Hematopoietic multipotent progenitor cell (in vitro differentiated cells): ENCODE data around the gene WNT7B. TPM values are rescaled to one million over a fixed set of nuclear protein-coding genes. Genes with fewer than 3 reads are reported as not detected.

Experiments
- DNase-seq, 3 donors: peaks; one replicate each; pipeline ENCODE4 v3.0.0-alpha.2; 2011 to 2015; ENCODE audit warnings: low read depth in 2 of 3, low spot score in 2 of 3
- total RNA-seq: library from RNA; depleted of rRNA; stranded (reverse); fragments of >200 nt; gene quantifications from one replicate; pipeline ENCODE4 v1.2.3, GENCODE V29; 2012

The WNT7B gene
- total RNA-seq, 1 donor = under 0.01 TPM

DNA sequence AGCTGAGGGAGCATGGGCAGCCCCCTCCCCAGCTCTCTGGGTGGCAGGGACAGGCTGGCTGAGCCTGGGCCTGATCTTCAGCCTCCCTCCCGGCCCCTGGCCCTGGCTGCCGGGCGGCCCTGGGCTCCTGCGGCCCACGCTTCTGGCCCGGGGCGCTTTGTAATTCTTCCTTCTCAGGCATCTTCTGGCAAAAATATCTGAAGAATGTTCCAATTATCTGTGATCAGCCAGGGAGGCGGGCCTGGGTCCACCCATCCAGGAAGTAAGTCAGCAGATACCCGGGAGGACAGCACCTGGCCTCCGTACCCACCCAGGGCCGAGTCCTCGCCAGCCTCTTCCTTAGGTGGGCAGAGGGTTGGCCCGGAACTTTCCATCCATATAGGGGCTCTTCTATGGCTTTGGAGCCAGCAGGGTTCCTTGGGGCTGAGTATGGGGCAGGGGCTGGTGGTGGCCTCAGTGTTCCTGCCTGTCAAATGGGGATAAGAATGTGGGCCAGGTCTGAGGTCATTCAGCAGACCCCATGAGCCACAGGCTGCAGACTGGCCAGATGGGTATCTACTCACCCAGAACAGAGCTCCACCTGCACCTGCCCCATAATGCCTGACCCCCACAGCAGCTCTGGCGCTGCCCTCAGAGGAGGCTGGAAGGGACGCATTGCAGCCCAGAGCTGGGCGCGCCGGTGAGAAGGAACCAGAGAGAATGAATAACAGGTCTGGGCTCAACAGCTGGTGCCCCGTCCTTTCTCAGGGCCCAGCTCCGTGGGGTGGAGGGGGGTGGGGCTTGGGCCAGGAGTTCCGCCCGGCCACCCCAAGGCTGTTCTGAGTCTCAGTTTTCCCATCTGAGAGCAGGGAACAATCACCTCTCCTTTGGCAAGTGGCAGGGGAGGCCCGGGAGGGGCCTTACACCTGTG is 16.2 kb downstream of the WNT7B start:
- no peak for DNase-seq

DNA sequence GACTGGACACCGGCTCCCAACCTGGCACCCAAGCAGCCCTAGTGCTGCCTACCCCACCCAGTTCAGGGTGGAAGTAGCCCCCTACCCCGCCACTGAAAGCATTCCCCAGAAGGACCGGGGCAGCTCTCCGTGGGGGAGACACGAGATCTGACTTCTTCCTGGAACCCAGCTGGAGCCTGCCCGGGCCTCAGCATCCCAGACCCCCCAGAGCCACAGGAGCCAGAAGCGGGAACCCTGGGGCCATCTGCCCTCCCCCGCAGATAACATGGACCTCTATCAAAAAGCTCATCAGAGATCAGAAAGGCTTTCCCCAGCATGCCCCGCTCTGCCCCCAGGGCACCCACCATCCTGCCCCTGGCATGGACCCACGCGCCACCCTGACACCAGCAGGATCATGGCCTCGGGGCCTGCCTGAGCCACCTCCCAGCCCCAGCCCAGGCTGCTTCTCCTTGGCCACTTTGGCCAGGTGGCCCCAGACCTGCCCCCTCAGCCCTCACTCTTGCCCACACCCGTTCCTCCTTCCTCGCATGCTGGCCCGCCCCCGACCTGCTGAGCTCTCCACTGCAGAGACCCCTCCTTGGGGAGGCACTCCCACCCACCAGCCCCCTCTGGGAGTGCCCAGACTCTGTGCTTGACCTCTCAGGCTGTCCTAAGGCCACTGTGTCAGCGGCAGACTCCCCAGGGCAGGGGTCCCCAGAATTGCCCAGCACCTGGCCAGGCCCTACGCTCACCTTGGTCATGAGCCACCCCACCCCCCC is 17.1 kb downstream of the WNT7B start:
- DNase-seq = no peak

DNA sequence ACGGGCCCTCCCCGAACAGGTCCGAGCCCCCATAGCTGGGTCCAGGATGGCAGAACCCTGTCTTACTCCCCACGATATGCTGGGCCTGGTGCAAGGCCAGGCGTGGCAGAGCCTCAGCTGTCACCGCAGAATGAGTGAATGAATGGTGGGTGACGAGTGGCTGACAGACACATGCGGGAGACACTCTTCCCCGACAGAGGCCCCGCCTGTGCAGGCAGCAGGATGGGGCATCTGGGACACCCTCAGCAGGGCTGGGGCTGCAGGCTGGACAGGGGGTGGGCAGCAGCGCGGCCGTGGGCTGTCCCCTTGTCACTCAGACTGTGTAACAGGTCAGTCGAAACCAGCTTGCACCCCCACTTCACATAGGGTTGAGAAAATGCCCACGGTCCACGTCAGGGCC is 18.0 kb downstream of the WNT7B start:
- no peak for DNase-seq

DNA sequence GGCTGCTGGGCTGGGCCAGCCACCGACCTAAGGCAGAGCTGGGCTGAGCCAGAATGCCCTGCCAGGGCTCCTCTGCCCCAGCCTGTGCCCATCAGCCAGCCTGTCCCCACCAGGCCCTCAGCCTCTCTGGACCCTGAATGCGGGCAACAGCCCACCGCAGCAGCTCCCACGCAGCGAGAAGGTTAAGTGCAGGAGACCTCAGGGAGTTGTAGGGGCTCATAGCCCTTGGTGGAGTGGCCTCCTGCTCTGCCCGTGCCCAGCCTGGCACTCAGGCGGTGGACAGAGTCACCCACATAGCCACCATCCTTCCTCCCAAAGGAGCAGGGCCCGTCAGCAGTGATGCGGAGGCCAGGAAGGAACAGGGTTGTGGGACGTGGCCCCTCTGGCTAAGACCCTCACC is 19.1 kb downstream of the WNT7B start:
- DNase-seq = no peak

DNA sequence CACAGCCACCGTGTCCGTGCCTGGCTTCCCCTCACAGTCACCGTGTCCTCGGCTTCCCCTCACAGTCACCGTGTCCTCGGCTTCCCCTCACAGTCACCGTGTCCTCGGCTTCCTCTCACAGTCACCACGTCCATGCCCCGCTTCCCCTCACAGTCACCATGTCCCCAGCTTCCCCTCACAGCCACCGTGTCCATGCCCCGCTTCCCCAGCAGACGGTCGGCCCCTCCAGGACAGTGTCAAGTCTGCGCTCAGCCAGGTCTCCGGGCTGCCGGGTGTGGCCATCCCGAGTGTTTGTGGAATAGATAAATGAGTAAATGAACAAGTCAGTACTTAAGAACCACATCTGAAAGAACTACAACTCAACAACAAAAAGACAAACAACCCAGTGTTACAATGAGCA is 23.8 kb downstream of the WNT7B start:
- DNase-seq = no peak

DNA sequence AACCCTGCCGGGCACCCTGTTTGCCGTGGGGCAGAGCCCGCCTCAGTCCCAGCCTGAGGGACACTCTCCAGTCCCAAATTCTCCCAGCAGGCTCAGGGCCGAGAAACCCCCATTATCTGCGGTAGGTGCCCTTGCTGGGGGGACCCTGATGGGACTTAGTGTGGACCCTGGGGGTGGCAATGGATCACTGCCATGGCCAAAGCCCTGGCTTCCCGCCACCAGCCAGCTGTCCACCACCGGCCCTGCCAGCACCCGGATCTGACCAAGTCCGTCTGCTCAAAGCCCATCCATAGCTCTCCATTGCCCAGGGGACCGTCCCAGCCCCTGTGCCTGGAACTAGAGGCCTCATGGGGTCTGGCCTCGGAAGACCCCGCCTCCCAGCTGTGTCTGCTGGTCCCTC is 24.4 kb downstream of the WNT7B start:
- DNase-seq = no peak

DNA sequence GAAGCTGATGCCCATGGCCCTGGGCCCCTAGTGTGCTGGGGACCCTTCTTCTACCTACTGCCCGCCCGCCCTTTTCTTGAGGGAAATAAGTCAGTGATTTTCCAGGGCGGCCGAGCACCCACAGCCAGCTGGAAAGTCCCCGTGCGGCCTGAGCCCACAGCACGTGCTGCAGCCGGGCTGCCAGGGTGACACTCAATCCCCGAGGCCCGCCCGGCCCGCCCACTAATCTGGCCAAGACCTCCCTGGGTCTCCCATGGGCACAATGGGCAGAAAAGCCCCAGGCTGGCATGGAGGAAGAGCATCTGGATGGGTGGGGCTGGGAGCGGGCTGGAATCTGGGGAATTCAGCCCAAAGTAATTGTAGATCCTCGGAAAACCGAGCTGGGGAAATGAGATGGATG is 24.8 kb downstream of the WNT7B start:
- DNase-seq = no peak

DNA sequence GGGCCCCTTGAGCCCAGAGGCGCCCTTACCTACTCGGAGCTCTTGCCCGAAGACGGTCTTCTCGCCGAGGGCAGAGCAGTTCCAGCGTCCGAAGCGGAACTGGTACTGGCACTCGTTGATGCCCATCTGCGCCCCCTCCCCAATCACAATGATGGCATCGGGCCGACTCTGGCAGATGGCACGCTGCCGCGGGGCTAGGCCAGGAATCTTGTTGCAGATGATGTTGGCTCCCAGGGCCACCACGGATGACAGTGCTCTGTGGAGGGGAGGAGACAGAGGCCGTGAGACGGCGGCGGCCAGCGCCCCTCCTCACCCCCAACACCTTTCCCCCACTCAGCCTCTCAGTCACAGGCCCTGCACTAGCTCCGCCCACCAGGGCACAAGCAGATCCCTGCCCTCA is 27.1 kb downstream of the WNT7B start:
- no peak for DNase-seq

DNA sequence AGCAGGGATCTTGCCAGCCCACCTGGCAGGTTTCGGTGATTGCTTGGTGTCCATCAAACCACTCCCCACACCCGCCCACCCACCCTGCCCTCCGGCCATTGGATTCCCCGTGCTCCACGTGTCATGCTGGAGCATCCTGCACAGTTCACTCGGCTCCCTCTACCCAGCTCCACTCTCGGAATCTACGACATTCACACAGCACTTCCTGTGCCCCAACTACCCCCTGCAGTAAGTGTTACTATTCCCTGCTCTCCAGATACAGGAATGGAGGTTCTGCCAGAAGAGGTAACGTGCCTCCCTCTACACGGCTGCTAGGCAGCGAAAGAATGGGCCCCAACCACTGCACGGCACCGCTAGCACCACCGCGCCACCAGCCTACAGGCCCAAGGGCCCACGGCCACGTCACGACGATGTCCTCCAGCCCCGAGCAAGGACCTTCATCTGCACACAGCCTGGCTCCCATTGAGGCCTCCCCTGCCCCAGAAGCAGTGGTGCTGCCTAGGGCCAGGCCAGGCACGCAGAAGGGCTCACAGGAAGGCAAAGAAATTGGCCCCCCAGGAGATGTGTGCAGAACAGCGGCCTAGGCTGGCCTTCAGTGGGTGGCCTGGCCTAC is 27.6 kb downstream of the WNT7B start:
- no peak for DNase-seq

DNA sequence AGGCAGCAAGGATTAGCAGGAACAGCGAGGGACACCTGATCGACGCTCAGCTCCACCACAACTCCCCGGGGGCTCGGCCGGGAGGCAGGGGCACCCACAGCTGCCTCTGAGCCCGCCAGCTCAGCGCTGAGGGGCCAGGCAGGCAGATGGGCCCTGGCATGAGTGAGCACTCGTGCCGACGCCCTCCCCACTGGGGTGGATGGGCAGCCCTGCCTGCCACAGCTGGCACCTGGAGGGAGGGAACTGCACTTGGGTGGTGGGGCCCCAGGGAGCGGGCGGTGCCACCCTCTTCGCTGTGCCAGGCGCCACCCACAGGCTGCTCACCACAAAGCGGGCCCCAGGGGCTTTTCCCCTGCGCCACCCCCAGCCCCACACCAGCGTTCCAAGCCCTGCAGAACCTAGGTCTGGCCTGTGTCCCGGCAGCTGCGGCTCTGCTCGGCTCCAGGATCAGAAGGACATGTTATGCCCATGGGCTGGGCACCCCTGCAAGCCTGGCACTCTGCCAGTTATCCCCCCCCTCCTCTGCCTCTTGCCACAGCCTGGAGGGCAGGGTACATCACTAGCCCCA is 28.8 kb downstream of the WNT7B start:
- DNase-seq = no peak

DNA sequence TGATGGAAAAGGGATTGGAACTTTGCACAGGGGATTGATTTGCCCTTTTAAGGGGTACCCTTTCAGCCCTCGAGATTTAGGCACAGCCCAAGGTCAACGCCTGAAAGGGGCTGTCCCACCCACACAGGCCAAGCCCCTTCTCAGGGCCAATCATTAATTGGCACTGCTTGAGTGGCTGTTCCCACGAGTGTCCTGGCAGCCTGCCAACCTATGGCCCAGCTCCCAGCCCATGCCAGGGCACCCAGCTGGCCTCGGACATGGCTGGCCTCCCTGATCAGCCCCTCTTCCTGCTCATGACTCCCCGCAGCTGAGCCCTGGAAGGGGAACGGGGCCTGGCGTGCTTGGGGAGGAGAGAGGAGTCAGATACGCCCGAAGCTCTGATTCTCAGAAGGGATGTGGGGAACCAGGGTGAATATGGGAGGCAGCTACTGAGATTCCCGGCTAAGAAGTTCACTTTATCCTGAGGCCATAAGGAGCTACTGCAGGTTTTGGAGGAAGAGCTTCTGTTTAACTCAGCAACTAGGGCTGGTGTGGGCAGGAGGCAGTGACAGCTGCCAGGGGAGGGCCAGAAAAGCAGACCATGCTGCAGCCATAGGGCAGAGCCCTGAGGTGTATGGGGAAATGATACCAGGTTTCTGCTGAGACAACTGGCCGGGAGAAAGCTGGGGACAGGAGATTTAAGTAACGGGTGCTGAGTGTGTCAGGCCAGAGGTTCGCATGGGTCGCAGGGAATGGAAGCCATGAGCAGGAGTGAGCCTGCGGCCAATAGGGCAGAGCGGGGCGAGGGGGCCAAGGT is 30.0 kb downstream of the WNT7B start:
- no peak for DNase-seq

DNA sequence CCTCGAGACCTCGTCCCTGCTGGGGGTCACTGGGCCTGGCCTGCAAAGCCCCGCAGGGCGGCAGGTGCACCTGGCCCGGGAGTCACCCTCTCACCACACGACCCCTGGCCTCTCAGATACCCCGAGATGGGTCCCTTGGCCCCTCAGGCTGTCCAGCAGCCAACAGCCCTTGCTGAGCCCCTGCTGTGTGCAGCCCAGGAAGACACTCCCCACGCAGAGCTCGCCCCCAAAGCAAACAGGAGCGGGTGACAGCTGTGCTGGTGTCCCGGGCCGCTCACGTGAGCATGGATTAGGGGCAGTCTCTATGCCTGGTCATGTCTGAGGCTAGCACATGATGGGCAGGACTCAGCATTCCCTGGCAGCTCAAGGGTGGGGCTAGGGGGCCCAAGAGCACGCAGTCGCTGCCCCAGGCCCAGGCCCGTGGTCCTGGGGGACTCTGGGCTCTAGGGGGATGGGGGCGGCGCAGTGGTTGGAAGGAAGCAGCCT is 31.3 kb downstream of the WNT7B start:
- DNase-seq = no peak

DNA sequence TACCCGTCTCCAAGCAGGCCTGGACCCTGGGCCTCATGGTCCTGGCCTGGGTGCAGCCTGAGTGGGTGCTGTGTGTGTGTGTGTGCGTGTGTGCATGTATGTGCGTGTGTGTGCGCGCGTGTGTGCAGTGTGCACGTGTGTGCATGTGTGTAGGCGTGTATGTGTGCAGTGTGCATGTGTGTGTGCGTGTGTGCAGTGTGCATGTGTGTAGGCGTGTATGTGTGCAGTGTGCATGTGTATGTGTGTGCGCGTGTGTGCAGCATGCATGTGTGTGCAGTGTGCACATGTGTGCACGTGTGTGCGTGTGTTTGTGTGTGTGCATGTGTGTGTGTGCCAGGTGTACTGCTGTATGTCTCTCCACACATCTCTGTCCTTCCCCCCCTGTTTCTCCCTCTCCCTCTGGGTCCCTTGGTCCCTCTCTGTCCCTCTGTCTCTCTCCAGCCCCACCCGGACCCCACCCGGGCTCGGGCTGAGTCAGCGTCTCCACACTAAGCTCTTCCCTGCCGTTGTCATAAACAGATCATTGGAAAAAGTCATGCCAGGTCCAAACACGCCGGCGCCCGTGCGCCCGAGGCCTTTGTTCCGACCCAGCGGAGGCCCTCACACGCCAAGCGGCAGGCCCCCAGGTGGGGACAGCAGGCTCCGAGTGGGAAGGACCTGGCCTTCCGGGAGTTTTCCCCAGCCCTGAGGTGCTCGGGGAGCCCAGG is 34.0 kb downstream of the WNT7B start:
- DNase-seq = no peak

DNA sequence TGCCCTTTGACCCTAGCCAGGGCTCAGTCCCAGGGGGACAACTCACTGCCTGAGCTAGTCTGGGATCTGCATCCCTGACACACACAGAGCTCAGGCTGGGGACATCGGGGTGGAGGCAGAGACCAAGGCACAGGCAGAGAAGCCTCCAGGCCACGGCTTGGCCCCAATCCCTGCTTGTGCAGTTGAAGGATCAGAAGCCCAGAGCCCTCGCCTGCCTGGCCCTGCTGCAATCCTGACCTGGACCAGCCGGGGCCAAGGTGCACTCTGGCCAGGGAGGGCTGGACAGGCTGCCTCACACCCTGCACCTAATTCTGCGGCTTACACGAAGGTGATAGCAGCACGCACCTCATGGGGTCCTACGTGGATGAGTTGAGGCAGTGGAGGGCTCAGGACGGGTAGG is 34.6 kb downstream of the WNT7B start:
- DNase-seq = no peak

DNA sequence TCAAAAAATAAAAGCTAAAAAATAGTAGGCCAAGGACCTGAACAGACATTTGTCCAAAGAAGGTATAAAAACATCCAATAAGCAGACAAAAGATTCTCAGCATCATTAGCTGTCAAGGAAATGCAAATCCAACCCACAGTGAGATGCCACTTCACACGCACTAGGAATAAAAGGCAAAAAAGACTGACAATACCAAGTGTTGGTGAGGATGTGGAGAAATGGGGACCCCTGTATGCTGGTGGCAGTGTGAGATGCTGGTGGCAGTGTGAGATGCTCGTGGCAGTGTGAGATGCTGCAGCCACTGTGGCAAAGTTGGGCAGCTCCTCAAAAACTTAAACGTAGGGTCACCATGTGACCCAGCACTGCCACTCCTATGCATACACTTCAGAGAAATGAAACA is 38.0 kb downstream of the WNT7B start:
- DNase-seq = no peak

DNA sequence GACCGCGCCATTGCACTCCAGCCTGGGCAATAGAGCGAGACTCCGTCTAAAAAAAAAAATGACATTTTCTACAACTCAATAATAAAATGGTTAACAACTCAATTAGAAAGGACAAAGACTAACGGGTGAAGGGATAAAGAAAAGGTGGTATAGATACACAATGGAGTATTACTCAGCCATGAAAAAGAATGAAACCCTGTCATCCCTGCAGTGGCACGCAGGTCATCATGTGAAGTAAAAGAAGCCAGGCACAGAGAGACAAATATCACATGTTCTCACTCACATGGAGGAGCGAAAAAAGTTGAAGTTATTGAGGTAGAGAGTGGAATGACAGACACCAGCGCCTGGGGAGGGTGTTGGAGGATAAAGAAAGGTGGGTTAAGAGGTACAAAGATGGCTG is 39.0 kb downstream of the WNT7B start:
- no peak for DNase-seq

DNA sequence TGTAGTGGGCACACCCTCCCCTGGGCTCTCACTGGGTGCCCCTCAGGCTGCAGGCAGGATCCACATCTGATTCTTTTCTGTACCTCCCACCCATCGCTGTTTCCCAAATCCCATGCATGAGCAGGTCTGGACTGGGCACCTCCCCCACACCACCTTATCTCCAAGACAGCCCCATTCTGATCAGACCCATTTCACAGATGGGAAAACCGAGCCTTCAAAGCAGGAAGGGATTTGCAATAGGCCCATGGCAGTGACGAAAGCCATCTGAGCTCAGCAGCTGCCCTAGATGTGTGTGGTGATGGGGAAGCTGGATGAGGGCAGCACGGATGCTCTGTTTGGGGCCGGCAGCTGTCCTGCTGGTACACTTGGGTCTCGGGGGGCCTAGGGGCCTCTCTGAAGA is 41.4 kb downstream of the WNT7B start:
- no peak for DNase-seq

DNA sequence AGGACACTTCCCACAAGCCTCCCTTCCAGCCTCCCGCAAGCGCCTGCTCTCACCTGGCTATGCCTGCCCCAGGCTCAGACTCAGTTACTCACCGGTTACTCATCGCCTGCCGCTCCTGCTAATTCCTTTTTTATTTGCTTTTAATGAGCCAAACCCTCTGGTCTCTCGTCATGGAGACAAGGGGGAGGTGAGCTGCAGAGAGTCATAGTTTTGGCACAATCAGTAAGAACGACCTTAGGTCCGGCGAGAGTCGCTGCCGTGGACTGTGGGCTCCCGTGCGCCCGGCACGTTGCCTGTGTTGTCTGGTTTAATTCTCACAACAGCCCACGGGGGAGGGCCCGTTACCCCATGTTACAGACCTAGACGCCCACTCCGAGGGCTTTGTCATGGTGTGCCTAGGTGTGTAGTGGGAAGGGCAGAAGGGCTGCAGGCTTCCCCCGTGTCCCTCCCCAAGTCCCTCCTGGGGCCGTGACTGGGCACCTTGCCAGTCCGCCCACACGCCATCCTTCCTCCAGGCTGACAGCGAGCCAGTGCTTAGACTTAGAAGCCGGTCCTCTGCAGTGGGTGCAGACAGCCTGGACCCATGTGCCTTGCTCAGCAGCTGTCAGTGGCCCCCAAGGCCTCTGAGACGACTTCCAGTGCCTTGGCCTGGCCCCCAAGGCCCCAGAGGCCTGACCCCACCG is 42.2 kb downstream of the WNT7B start:
- peak in 2 of 3 donors; percentile 18 for DNase-seq

DNA sequence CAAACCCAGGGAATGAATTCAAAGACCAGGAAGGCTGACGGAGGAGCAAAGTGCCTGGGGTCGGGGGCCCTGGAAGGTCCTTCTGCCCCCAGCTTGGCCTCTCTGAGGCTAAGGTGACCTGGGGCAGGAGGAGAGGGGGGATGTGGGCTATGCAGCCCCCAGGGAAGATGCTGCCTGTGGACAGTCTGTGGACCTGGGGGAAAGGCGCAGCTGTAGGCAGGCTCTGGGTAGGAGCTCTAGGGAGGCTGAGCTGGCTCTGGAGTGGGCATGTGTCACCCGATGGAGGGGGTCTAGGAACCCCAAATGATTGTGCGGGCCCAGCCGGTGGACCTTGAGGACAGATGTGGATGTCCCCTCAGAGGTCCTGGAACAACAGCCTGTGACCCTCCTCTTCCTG is 42.8 kb downstream of the WNT7B start:
- DNase-seq = no peak
